Keratinocyte (primary cell): ENCODE measurements around the gene HEXIM1. TPM values are rescaled to one million over a fixed set of nuclear protein-coding genes. Genes with fewer than 3 reads are reported as not detected.

Source experiments
- DNase-seq: peaks from one replicate; pipeline ENCODE4 v3.0.0-alpha.2; 2011; ENCODE audit warnings: low read depth, missing footprints, low spot score
- FAIRE-seq: peaks from 2 replicates; lab custom pipeline; 2011; peaks lifted over from hg19 to GRCh38; lab: Jason Lieb, UNC
- H2AFZ ChIP-seq: 2 replicates; pipeline ENCODE4 v1.6.0; 2012; ENCODE audit warnings: low read length, control low read depth, inconsistent platforms; ENCODE audit not compliant: control insufficient read depth
- H3K27ac ChIP-seq: 2 replicates; pipeline ENCODE4 v1.5.1; 2011; ENCODE audit warnings: low read length; ENCODE audit not compliant: control insufficient read depth, insufficient read depth
- H3K27me3 ChIP-seq: 3 replicates; pipeline ENCODE4 v1.6.0; 2011; ENCODE audit warnings: low read length; ENCODE audit not compliant: control insufficient read depth, insufficient read depth; ENCODE audit errors: extremely low read depth
- H3K36me3 ChIP-seq, 2 experiments: 2 replicates in 1 of 2; 3 replicates in 1 of 2; pipeline ENCODE4 v1.5.1; 2011; ENCODE audit warnings: low read length in 2 of 2, mild to moderate bottlenecking in 1 of 2; ENCODE audit not compliant: control insufficient read depth in 2 of 2, insufficient read depth in 2 of 2; ENCODE audit errors: extremely low read depth in 1 of 2
- H3K4me1 ChIP-seq: 3 replicates; pipeline ENCODE4 v1.5.1; 2011; ENCODE audit warnings: low read length; ENCODE audit not compliant: control insufficient read depth, insufficient read depth; ENCODE audit errors: extremely low read depth
- H3K4me2 ChIP-seq: 3 replicates; pipeline ENCODE4 v1.6.0; 2011; ENCODE audit warnings: low read depth, low read length; ENCODE audit not compliant: control insufficient read depth, insufficient read depth; ENCODE audit errors: extremely low read depth
- H3K4me3 ChIP-seq, 3 experiments: fragments of 200-600 bp in 1 of 3; sonication (generic) in 1 of 3; 2 replicates in 2 of 3; 3 replicates in 1 of 3; pipeline ENCODE4 v1.5.1; 2011 to 2016; ENCODE audit warnings: low read length in 3 of 3, mild to moderate bottlenecking in 3 of 3, control low read depth in 2 of 3, inconsistent platforms in 1 of 3, low read depth in 1 of 3, mixed read lengths in 1 of 3, mixed run types in 1 of 3, moderate library complexity in 1 of 3; ENCODE audit not compliant: control insufficient read depth in 2 of 3, insufficient read depth in 2 of 3; ENCODE audit errors: extremely low read depth in 1 of 3
- H3K79me2 ChIP-seq: 2 replicates; pipeline ENCODE4 v1.6.0; 2012; ENCODE audit warnings: low read length; ENCODE audit not compliant: control insufficient read depth, insufficient read depth
- H3K9ac ChIP-seq: 3 replicates; pipeline ENCODE4 v1.6.0; 2011; ENCODE audit warnings: low read length; ENCODE audit not compliant: control insufficient read depth, insufficient read depth; ENCODE audit errors: extremely low read depth
- H3K9me1 ChIP-seq: 3 replicates; pipeline ENCODE4 v1.6.0; 2011; ENCODE audit warnings: low read length; ENCODE audit not compliant: control insufficient read depth, insufficient read depth; ENCODE audit errors: extremely low read depth
- H3K9me3 ChIP-seq: 2 replicates; pipeline ENCODE4 v1.5.1; 2012; ENCODE audit warnings: low read depth, low read length; ENCODE audit not compliant: control insufficient read depth
- H4K20me1 ChIP-seq: 3 replicates; pipeline ENCODE4 v1.6.0; 2011; ENCODE audit warnings: low read length; ENCODE audit not compliant: control insufficient read depth, insufficient read depth; ENCODE audit errors: extremely low read depth
- CTCF ChIP-seq, 3 experiments: IDR thresholded peaks in 1 of 3; conservative IDR thresholded peaks in 1 of 3; optimal IDR thresholded peaks in 1 of 3; 2 replicates in 2 of 3; 3 replicates in 1 of 3; pipeline versions ENCODE3 to v1.5.1; 2011; ENCODE audit warnings: low read length in 3 of 3, mild to moderate bottlenecking in 3 of 3, moderate library complexity in 2 of 3, control low read depth in 1 of 3, inconsistent platforms in 1 of 3; ENCODE audit not compliant: insufficient read depth in 2 of 3; ENCODE audit errors: extremely low read depth in 1 of 3
- EZH2 ChIP-seq: IDR thresholded peaks from one replicate; pipeline ENCODE4 v1.6.1; 2012; ENCODE audit warnings: inconsistent platforms, mild to moderate bottlenecking, low read length, moderate library complexity
- dilution Hi-C: fragments of 300-500 bp; cut with MboI; formaldehyde crosslinking; loops from one replicate; pipeline ENCODE4 v1.7.0; 2020; ENCODE audit warnings: low sequenced_read_pairs; ENCODE audit not compliant: extremely low pct_ligation_motif_present
- polyA plus RNA-seq, 5 experiments: library from polyadenylated mRNA; depleted of rRNA in 3 of 5; stranded (reverse) in 3 of 5; stranded (forward) in 1 of 5; unstranded in 1 of 5; fragments of >200 nt; gene quantifications; 1 replicate in 1 of 5; 2 replicates in 3 of 5; 3 replicates in 1 of 5; pipeline versions ENCODE4 v1.2.1 to v1.2.3, GENCODE V29; 2011 to 2012; ENCODE audit warnings: missing spikeins in 2 of 5, low read depth in 1 of 5, low replicate concordance in 1 of 5

Gene HEXIM1
- polyA plus RNA-seq, 1 donor (not counting 4 experiments of a cell fraction or from before 2014, with no cell fraction given): 19.9 TPM

- Histone ChIP-seq H3K36me3 (no peaks in the 10 kb centered on the region), H4K20me1 (peaks cover 4% of the 10 kb centered on the region), H3K9me3 (no peaks in the 10 kb centered on the region), H2AFZ (peak overlapping the region; percentile 63), H3K4me2 (peak overlapping the region; percentile 87), H3K4me1 (peaks cover 27% of the 10 kb centered on the region), H3K9me1 (no peaks in the 10 kb centered on the region), H3K4me3 (peak overlapping the region in 1 of 3 experiments; percentile 60), H3K9ac (peak overlapping the region; percentile 79), H3K27me3 (no peaks in the 10 kb centered on the region), H3K27ac (no peak overlapping the region), H3K79me2 (peaks cover 16% of the 10 kb centered on the region)
- no peak for FAIRE-seq
- dilution Hi-C loops: no loop called here
- TF ChIP-seq CTCF (optimal IDR thresholded peaks at IDR 0.05 in 1 of 3, IDR thresholded peaks at IDR 0.05 in 1 of 3, conservative IDR thresholded peaks at IDR 0.05 in 1 of 3; ENCODE audit: extremely low read depth in 1 of 3, insufficient read depth in 2 of 3, low read length in 3 of 3) (no peak), EZH2 (no peak)
- DNase-seq: no peak
Measured at GRCh38 chr17:45145035-45145389, 3.3 kb upstream of the HEXIM1 start.

- peak overlapping the region; percentile 99 for H3K27ac ChIP-seq
- DNase-seq: no peak
- no peak overlapping the region for H2AFZ ChIP-seq
- H3K9me1 ChIP-seq: no peaks in the 10 kb centered on the region
- H3K9ac ChIP-seq: no peak overlapping the region
- TF ChIP-seq EZH2: no peak
- H3K4me3 ChIP-seq: no peak overlapping the region
- H3K4me2 ChIP-seq: no peak overlapping the region
- no peaks in the 10 kb centered on the region for H3K27me3 ChIP-seq
- peaks cover 32% of the 10 kb centered on the region for H3K4me1 ChIP-seq
- FAIRE-seq: no peak
- dilution Hi-C loops: no loop called here
- no peaks in the 10 kb centered on the region for H3K9me3 ChIP-seq
- peaks cover 4% of the 10 kb centered on the region for H4K20me1 ChIP-seq
- H3K36me3 ChIP-seq: no peaks in the 10 kb centered on the region
- peaks cover 28% of the 10 kb centered on the region for H3K79me2 ChIP-seq
Measured at GRCh38 chr17:45146166-45146565, 2.1 kb upstream of the HEXIM1 start.

GRCh38 chr17:45146592-45146889 lies 1.7 kb upstream of the HEXIM1 start:
- H3K79me2 ChIP-seq: peaks cover 32% of the 10 kb centered on the region
- H3K4me2 ChIP-seq: peak overlapping the region; percentile 87
- no peaks in the 10 kb centered on the region for H3K27me3 ChIP-seq
- TF ChIP-seq CTCF (optimal IDR thresholded peaks at IDR 0.05 in 1 of 3, IDR thresholded peaks at IDR 0.05 in 1 of 3, conservative IDR thresholded peaks at IDR 0.05 in 1 of 3; ENCODE audit: extremely low read depth in 1 of 3, insufficient read depth in 2 of 3, low read length in 3 of 3) (no peak), EZH2 (no peak)
- H3K27ac ChIP-seq: peak overlapping the region; percentile 99
- H3K4me3 ChIP-seq: peak overlapping the region; percentile 50 to 97 (median 76)
- peak overlapping the region; percentile 94 for H2AFZ ChIP-seq
- no peaks in the 10 kb centered on the region for H3K36me3 ChIP-seq
- H3K9ac ChIP-seq: peak overlapping the region; percentile 94
- H3K4me1 ChIP-seq: peaks cover 36% of the 10 kb centered on the region
- H3K9me1 ChIP-seq: no peaks in the 10 kb centered on the region
- H3K9me3 ChIP-seq: no peaks in the 10 kb centered on the region
- FAIRE-seq (no peak), DNase-seq (no peak)
- dilution Hi-C loops: no loop called here
- peaks cover 6% of the 10 kb centered on the region for H4K20me1 ChIP-seq
